Esophagus (tissue), 2 donors: Measurements from ENCODE around the gene IFNA4. TPM values are rescaled to one million over a fixed set of nuclear protein-coding genes. Genes with fewer than 3 reads are reported as not detected.

Source experiments
- H3K27ac ChIP-seq, 2 donors: one replicate each; pipeline ENCODE4 v1.5.1; 2013; ENCODE audit warnings: low read depth in 2 of 2, mild to moderate bottlenecking in 2 of 2, inconsistent platforms in 1 of 2, low read length in 1 of 2, moderate library complexity in 1 of 2
- H3K27me3 ChIP-seq, 2 donors: one replicate each; pipeline ENCODE4 v1.6.1; 2013; ENCODE audit warnings: low read length in 2 of 2, control low read depth in 1 of 2, mild to moderate bottlenecking in 1 of 2; ENCODE audit not compliant: insufficient read depth in 2 of 2, control insufficient read depth in 1 of 2
- H3K36me3 ChIP-seq, 2 donors: one replicate each; pipeline ENCODE4 v1.6.1; 2013; ENCODE audit warnings: low read length in 1 of 2; ENCODE audit not compliant: control insufficient read depth in 2 of 2, insufficient read depth in 2 of 2
- H3K4me1 ChIP-seq, 2 donors: one replicate each; pipeline ENCODE4 v1.6.1; 2013; ENCODE audit warnings: low read length in 1 of 2; ENCODE audit not compliant: control insufficient read depth in 2 of 2, insufficient read depth in 2 of 2
- H3K4me3 ChIP-seq, 2 donors: one replicate each; pipeline ENCODE4 v1.5.1; 2013; ENCODE audit warnings: low read length in 2 of 2, mild to moderate bottlenecking in 2 of 2, low read depth in 1 of 2, moderate library complexity in 1 of 2
- H3K9me3 ChIP-seq, 2 donors: one replicate each; pipeline ENCODE4 v1.6.1; 2013; ENCODE audit warnings: mild to moderate bottlenecking in 2 of 2, low read depth in 1 of 2, low read length in 1 of 2, moderate library complexity in 1 of 2; ENCODE audit not compliant: control insufficient read depth in 2 of 2, insufficient read depth in 1 of 2
- WGBS, 2 donors: extraction: QIAGEN DNeasy Blood & Tissue Kit; methylation state at CpG; one replicate each; pipeline ENCODE4 v1.1.7; 2013; 5-methylcytosine and 5-hydroxymethylcytosine counted together
- polyA plus RNA-seq, 2 donors: library from polyadenylated mRNA; stranded (reverse); fragments of 200-250 nt; gene quantifications; one replicate each; pipeline ENCODE4 v1.2.3, GENCODE V29; 2013
- donor health status: healthy with polysubstance abuse.
- donor health status: Bipolar disorder and iron deficiency.

The IFNA4 gene
- polyA plus RNA-seq, 2 donors: not detected

DNA sequence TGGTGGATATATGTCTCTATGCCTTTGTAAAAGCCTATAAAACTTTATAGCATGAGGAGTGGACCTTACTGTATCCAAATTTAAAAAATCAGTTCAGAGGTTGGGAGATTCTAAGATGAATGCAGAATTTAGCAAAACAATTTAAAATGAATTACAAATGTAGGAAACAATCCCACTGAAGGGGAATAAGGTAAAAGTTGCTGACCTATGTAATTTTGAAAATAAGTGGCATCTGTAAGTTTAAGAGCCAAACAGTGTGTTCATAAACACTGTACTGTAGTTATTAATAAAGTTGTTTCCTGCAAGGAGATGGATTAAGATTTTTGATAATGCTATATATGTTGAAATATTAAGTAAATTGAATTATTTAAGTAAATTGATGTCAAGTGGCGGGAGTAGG is 50.4 kb downstream of the IFNA4 start:
- no peaks in the 10 kb centered on the region for H3K9me3 ChIP-seq
- 71 to 92% methylated on average over 1 of the region's 1 CpG for WGBS, 2 donors
- no peak overlapping the region for H3K4me3 ChIP-seq
- no peaks in the 10 kb centered on the region for H3K27me3 ChIP-seq
- no peaks in the 10 kb centered on the region for H3K4me1 ChIP-seq
- no peaks in the 10 kb centered on the region for H3K36me3 ChIP-seq
- no peak overlapping the region for H3K27ac ChIP-seq

Other genes starting within 250 kb of the IFNA4 start
- 1 to 10 TPM in 1 of 2 donors, under 1 TPM in 1; 0.98 to 1.1 TPM for gene HACD4, start 155.9 kb downstream of the IFNA4 start, polyA plus RNA-seq
- gene IFNB1, start 109.6 kb downstream of the IFNA4 start, polyA plus RNA-seq: not detected
- not detected for gene IFNW1, start 45.8 kb downstream of the IFNA4 start, polyA plus RNA-seq
- not detected for gene IFNA21, start 20.9 kb downstream of the IFNA4 start, polyA plus RNA-seq
- gene IFNA7, start 14.6 kb upstream of the IFNA4 start, polyA plus RNA-seq: not detected
- gene IFNA10, start 19.6 kb upstream of the IFNA4 start, polyA plus RNA-seq: not detected
- not detected for gene IFNA16, start 29.7 kb upstream of the IFNA4 start, polyA plus RNA-seq
- gene IFNA17, start 40.6 kb upstream of the IFNA4 start, polyA plus RNA-seq: not detected
- gene IFNA14, start 52.4 kb upstream of the IFNA4 start, polyA plus RNA-seq: not detected
- gene IFNA5, start 117.7 kb upstream of the IFNA4 start, polyA plus RNA-seq: under 1 TPM in 1 of 2 donors, not detected in 1; 0.04 TPM
- 1 to 10 TPM; 5.0 to 5.9 TPM for gene KLHL9, start 147.8 kb upstream of the IFNA4 start, polyA plus RNA-seq
- gene IFNA6, start 163.3 kb upstream of the IFNA4 start, polyA plus RNA-seq: not detected
- gene IFNA13, start 180.5 kb upstream of the IFNA4 start, polyA plus RNA-seq: not detected
- gene IFNA2, start 197.8 kb upstream of the IFNA4 start, polyA plus RNA-seq: not detected
- gene IFNA8, start 221.5 kb upstream of the IFNA4 start, polyA plus RNA-seq: not detected